Kidney (tissue), 14 donors: ENCODE measurements around the gene CLDN3. TPM values are rescaled to one million over a fixed set of nuclear protein-coding genes. Genes with fewer than 3 reads are reported as not detected.

Source experiments
- DNase-seq, 5 donors: peaks; one replicate each; pipeline ENCODE4 v3.0.0-alpha.2; 2013 to 2020
- FAIRE-seq: peaks from 2 replicates; lab custom pipeline; 2012; peaks lifted over from hg19 to GRCh38; lab: Jason Lieb, UNC
- H3K27ac ChIP-seq, 2 donors: one replicate each; pipeline ENCODE4 v1.7.0; 2013; ENCODE audit warnings: low read depth in 2 of 2, low read length in 2 of 2, inconsistent platforms in 1 of 2
- H3K27me3 ChIP-seq: one replicate; pipeline ENCODE4 v1.7.1; 2013; ENCODE audit warnings: low read length, inconsistent platforms; ENCODE audit not compliant: control insufficient read depth, insufficient read depth
- H3K36me3 ChIP-seq, 3 donors: one replicate each; pipeline versions ENCODE4 v1.7.0 to v1.7.1; 2013; ENCODE audit warnings: low read length in 3 of 3, control low read depth in 1 of 3, inconsistent platforms in 1 of 3; ENCODE audit not compliant: insufficient read depth in 3 of 3, control insufficient read depth in 2 of 3
- H3K4me1 ChIP-seq, 3 donors: one replicate each; pipeline versions ENCODE4 v1.7.0 to v1.7.1; 2013; ENCODE audit warnings: low read length in 3 of 3, inconsistent platforms in 1 of 3, low read depth in 1 of 3; ENCODE audit not compliant: control insufficient read depth in 2 of 3, insufficient read depth in 2 of 3
- H3K4me3 ChIP-seq, 3 donors: one replicate each; pipeline versions ENCODE4 v1.7.0 to v1.8.1; 2013; ENCODE audit warnings: low read length in 3 of 3, control low read depth in 1 of 3, inconsistent platforms in 1 of 3
- H3K9ac ChIP-seq, 3 donors: one replicate each; pipeline versions ENCODE4 v1.7.0 to v1.7.1; 2013; ENCODE audit warnings: low read length in 3 of 3, control low read depth in 1 of 3, inconsistent platforms in 1 of 3
- H3K9me3 ChIP-seq, 3 donors: one replicate each; pipeline versions ENCODE4 v1.7.0 to v1.7.1; 2013; ENCODE audit warnings: low read length in 3 of 3, control low read depth in 1 of 3, inconsistent platforms in 1 of 3; ENCODE audit not compliant: control insufficient read depth in 2 of 3, insufficient read depth in 1 of 3
- intact Hi-C: fragments of 100-400 bp; cut with DNase I; formaldehyde crosslinking; loops from one replicate; pipeline ENCODE4 v1.11.1; 2022
- polyA plus RNA-seq: library from polyadenylated mRNA; stranded (reverse); fragments of 350-450 nt; fragmentation: Illumina TruSeq; extraction: RNeasy Lipid Tissue Mini Kit (QIAGEN cat#74804); gene quantifications from one replicate; pipeline ENCODE4 v1.2.3, GENCODE V29; 2014; ENCODE audit warnings: low read depth, low replicate concordance; ENCODE audit not compliant: insufficient read depth
- total RNA-seq: library from RNA; stranded (reverse); fragmentation: NEBNext Ultra II Directional; extraction: Animal tissue kit (Norgen Biotek cat#: 25700); gene quantifications from one replicate; pipeline ENCODE4 v1.2.1, GENCODE V29; 2021
- TF ChIP-seq, protein P1 (sequence below): IDR thresholded peaks from 3 replicates; pipeline ENCODE4 v1.5.1; 2012; ENCODE audit warnings: mild to moderate bottlenecking, moderate library complexity, borderline replicate concordance; ENCODE audit not compliant: insufficient read depth; ENCODE audit errors: extremely low read depth
- donor health status: control.
- donor health status: control.
- donor health status: control.
- donor health status: control.
- donor health status: control.
- donor health status: DM: yes; HTN: yes; CAD: no.
- donor health status: Normal renal cell carcinoma (clear cell type).

CLDN3 gene
- total and polyA plus RNA-seq, 2 donors from 2014 or later: 76.5 to 180 TPM

DNA sequence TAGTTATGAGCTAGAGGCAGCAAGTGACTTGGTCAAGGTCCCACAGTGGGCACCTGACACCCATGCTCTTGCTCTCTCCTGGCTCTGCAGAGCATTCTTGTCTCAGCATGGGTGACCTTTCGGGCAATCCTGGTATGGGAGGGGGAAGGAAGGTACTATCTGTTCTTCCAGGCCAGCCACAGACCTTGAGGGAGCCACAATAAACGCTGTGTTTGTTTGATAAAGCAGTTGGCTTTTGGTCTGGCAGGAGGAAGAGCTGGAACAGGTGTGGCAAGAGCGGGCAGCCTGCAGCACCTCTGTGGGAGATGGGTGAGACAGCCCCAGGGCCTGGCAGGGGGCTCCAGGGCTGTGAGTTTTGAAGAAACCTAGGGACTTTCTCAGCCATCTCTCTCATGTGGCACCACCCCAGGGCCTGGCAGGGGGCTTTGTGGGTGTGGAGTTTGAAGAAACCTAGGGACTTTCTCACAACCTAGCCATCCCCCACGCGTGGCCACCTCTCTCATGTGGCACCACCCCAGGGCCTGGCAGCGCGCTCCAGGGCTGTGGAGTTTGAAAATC, 11.4 kb downstream of the CLDN3 start:
- Histone ChIP-seq H3K4me1 (no peaks in the 10 kb centered on the region), H3K4me3 (no peak overlapping the region), H3K9me3 (no peaks in the 10 kb centered on the region), H3K9ac (no peak overlapping the region), H3K27me3 (no peaks in the 10 kb centered on the region), H3K27ac (no peak overlapping the region), H3K36me3 (no peaks in the 10 kb centered on the region)
- FAIRE-seq (no peak), DNase-seq (peak in 1 of 5 donors; percentile 53)
- intact Hi-C loops: no loop called here
- TF ChIP-seq, protein P1, sequence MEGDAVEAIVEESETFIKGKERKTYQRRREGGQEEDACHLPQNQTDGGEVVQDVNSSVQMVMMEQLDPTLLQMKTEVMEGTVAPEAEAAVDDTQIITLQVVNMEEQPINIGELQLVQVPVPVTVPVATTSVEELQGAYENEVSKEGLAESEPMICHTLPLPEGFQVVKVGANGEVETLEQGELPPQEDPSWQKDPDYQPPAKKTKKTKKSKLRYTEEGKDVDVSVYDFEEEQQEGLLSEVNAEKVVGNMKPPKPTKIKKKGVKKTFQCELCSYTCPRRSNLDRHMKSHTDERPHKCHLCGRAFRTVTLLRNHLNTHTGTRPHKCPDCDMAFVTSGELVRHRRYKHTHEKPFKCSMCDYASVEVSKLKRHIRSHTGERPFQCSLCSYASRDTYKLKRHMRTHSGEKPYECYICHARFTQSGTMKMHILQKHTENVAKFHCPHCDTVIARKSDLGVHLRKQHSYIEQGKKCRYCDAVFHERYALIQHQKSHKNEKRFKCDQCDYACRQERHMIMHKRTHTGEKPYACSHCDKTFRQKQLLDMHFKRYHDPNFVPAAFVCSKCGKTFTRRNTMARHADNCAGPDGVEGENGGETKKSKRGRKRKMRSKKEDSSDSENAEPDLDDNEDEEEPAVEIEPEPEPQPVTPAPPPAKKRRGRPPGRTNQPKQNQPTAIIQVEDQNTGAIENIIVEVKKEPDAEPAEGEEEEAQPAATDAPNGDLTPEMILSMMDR: no peak

DNA sequence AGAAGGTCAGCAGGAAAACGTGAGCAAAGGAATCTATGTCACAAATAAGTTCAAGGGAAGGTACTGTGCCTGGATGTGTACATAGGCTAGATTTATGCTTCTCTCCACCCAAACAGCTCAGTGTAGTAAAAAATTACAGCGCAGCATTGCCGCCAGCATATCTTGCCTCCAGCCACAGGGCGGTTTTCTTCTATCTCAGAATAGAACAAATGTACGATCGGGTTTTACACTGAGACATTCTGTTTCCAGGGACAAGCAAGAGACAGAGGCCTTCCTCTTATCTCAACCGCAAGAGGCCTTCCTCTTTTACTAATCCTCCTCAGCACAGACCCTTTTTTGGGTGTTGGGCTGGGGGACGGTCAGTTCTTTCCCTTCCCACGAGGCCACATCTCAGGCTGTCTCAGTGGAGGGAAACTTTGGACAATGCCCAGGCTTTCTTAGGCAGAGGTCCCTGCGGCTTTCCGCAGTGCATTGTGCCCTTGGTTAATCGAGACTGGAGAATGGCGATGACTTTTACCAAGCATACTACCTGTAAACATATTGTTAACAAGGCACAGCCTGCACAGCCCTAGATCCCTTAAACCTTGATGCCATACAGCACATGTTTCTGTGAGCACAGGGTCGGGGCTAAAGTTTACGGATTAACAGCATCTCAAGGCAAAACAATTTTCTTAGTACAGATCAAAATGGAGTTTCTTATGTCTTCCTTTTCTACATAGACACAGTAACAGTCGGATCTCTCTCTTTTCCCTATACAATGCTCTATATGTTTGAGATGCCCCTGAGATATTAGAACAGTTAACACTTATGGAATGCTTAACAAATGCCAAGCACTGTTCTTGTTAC, 19.9 kb downstream of the CLDN3 start:
- H3K27me3 ChIP-seq: no peaks in the 10 kb centered on the region
- no peak for DNase-seq
- H3K4me3 ChIP-seq: no peak overlapping the region
- no peaks in the 10 kb centered on the region for H3K36me3 ChIP-seq
- H3K4me1 ChIP-seq: no peaks in the 10 kb centered on the region
- H3K27ac ChIP-seq: no peak overlapping the region
- H3K9ac ChIP-seq: no peak overlapping the region
- H3K9me3 ChIP-seq: no peaks in the 10 kb centered on the region
- TF ChIP-seq, protein P1: no peak
- intact Hi-C loops: no loop called here
- no peak for FAIRE-seq

DNA sequence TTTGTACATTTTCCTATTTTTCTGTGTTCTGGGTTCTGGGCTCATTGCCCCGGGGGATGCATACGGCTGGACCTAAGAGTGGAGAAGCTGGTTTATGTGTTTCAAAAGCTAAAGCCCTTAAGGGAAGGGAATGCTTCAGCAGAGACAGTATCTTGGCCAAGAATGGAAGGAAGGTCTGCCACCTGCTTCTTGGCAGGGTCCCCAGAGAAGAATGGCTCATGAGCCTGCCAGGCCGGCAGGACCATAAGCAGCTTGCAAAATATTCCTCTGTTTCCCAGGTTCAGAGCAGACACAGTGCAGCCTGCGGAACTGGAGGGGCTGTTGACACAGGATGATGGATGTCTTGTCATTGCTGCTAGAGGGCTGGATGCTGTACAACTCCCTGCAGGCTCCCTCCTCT, 23.7 kb downstream of the CLDN3 start:
- Histone ChIP-seq H3K27ac (no peak overlapping the region), H3K36me3 (no peaks in the 10 kb centered on the region), H3K4me3 (no peak overlapping the region), H3K9ac (no peak overlapping the region), H3K4me1 (peaks cover 4 to 23% (median 14%) of the 10 kb centered on the region in 3 donors), H3K27me3 (no peaks in the 10 kb centered on the region), H3K9me3 (no peaks in the 10 kb centered on the region)
- DNase-seq (no peak), FAIRE-seq (no peak)
- intact Hi-C loops: no loop called here
- TF ChIP-seq, protein P1: no peak
